SK-N-MC (cell line): Measurements from ENCODE around the gene TSHZ2.

Experiments used
- DNase-seq: peaks from one replicate; pipeline ENCODE4 v3.0.0-alpha.2; 2011; ENCODE audit warnings: low read depth, low spot score
- H3K27ac ChIP-seq: fragments of 200-600 bp; sonication (generic); 2 replicates; pipeline ENCODE4 v1.5.1; 2016; ENCODE audit warnings: mixed run types
- H3K36me3 ChIP-seq: fragments of 200-600 bp; sonication (generic); 2 replicates; pipeline ENCODE4 v1.6.1; 2017; ENCODE audit warnings: antibody characterized with exemption, low read length, mixed read lengths; ENCODE audit not compliant: insufficient read depth
- H3K4me3 ChIP-seq: fragments of 200-600 bp; sonication (generic); 2 replicates; pipeline ENCODE4 v1.5.1; 2016
- H3K9ac ChIP-seq: fragments of 200-600 bp; sonication (generic); 2 replicates; pipeline ENCODE4 v1.8.0; 2017; ENCODE audit warnings: mixed run types, mixed read lengths; ENCODE audit not compliant: insufficient read length
- H3K9me3 ChIP-seq: fragments of 200-600 bp; sonication (generic); 2 replicates; pipeline ENCODE4 v1.6.1; 2017; ENCODE audit warnings: low read depth, mild to moderate bottlenecking, antibody characterized with exemption, low read length, moderate library complexity, mixed read lengths
- EZH2 ChIP-seq: fragments of 200-600 bp; sonication (generic); IDR thresholded peaks from one replicate; pipeline ENCODE4 v1.6.1; 2017; ENCODE audit warnings: antibody characterized with exemption
- FOXP2 ChIP-seq: optimal IDR thresholded peaks from 2 replicates; pipeline ENCODE3; 2011; ENCODE audit warnings: mild to moderate bottlenecking, moderate library complexity; ENCODE audit not compliant: insufficient read depth; ENCODE audit errors: extremely low read length, control extremely low read depth
- POLR2AphosphoS5 ChIP-seq: IDR thresholded peaks from 2 replicates; pipeline ENCODE4 v1.6.1; 2012; ENCODE audit warnings: mild to moderate bottlenecking, low read depth, low read length, borderline replicate concordance

TSHZ2 gene

GRCh38 chr20:53208110-53208832, 236.1 kb downstream of the TSHZ2 start:
- Histone ChIP-seq H3K9me3 (no peaks in the 10 kb centered on the region), H3K36me3 (no peaks in the 10 kb centered on the region), H3K27ac (no peak overlapping the region), H3K4me3 (no peak overlapping the region), H3K9ac (no peak overlapping the region)
- no peak for DNase-seq
- no peak for TF ChIP-seq EZH2
- no peak for TF ChIP-seq POLR2AphosphoS5
- no peak for TF ChIP-seq FOXP2

- Histone ChIP-seq H3K9me3 (no peaks in the 10 kb centered on the region), H3K4me3 (no peak overlapping the region), H3K9ac (no peak overlapping the region), H3K36me3 (no peaks in the 10 kb centered on the region), H3K27ac (no peak overlapping the region)
- TF ChIP-seq EZH2 (no peak), FOXP2 (no peak), POLR2AphosphoS5 (no peak)
- no peak for DNase-seq
These were observed 237.9 kb downstream of the TSHZ2 start for GRCh38 chr20:53210041-53210440.

- TF ChIP-seq FOXP2 (no peak), POLR2AphosphoS5 (no peak), EZH2 (no peak)
- Histone ChIP-seq H3K4me3 (no peak overlapping the region), H3K27ac (no peak overlapping the region), H3K36me3 (no peaks in the 10 kb centered on the region), H3K9me3 (no peaks in the 10 kb centered on the region), H3K9ac (no peak overlapping the region)
- no peak for DNase-seq
These were observed 238.8 kb downstream of the TSHZ2 start for GRCh38 chr20:53210931-53211330.

GRCh38 chr20:53212018-53212417, 239.9 kb downstream of the TSHZ2 start:
- DNase-seq = no peak
- H3K9me3 ChIP-seq = no peaks in the 10 kb centered on the region
- no peak overlapping the region for H3K4me3 ChIP-seq
- H3K9ac ChIP-seq = no peak overlapping the region
- TF ChIP-seq FOXP2 (no peak), POLR2AphosphoS5 (no peak), EZH2 (no peak)
- no peaks in the 10 kb centered on the region for H3K36me3 ChIP-seq
- no peak overlapping the region for H3K27ac ChIP-seq

- TF ChIP-seq POLR2AphosphoS5 (no peak), EZH2 (no peak), FOXP2 (no peak)
- Histone ChIP-seq H3K9ac (no peak overlapping the region), H3K36me3 (no peaks in the 10 kb centered on the region), H3K4me3 (no peak overlapping the region), H3K27ac (no peak overlapping the region), H3K9me3 (no peaks in the 10 kb centered on the region)
- DNase-seq = no peak
These were observed 242.2 kb downstream of the TSHZ2 start for GRCh38 chr20:53214392-53214791.

GRCh38 chr20:53215166-53215565, 243.0 kb downstream of the TSHZ2 start:
- H3K27ac ChIP-seq = no peak overlapping the region
- no peaks in the 10 kb centered on the region for H3K9me3 ChIP-seq
- H3K36me3 ChIP-seq = no peaks in the 10 kb centered on the region
- no peak for TF ChIP-seq EZH2
- no peak overlapping the region for H3K4me3 ChIP-seq
- DNase-seq = no peak
- no peak overlapping the region for H3K9ac ChIP-seq

- Histone ChIP-seq H3K9me3 (no peaks in the 10 kb centered on the region), H3K4me3 (no peak overlapping the region)
- no peak for DNase-seq
These were observed 244.3 kb downstream of the TSHZ2 start for GRCh38 chr20:53216478-53216855.

GRCh38 chr20:53216856-53217576, 244.9 kb downstream of the TSHZ2 start:
- H3K9ac ChIP-seq = no peak overlapping the region
- H3K4me3 ChIP-seq = no peak overlapping the region
- H3K36me3 ChIP-seq = no peaks in the 10 kb centered on the region
- no peak for TF ChIP-seq FOXP2
- TF ChIP-seq POLR2AphosphoS5 = no peak
- no peaks in the 10 kb centered on the region for H3K9me3 ChIP-seq
- DNase-seq = no peak
- no peak overlapping the region for H3K27ac ChIP-seq

More at GRCh38 chr20:53216478-53216855, 244.3 kb downstream of the TSHZ2 start:
- no peak for TF ChIP-seq EZH2
- TF ChIP-seq FOXP2 = no peak
- TF ChIP-seq POLR2AphosphoS5 = no peak
- Histone ChIP-seq H3K36me3 (no peaks in the 10 kb centered on the region), H3K9ac (no peak overlapping the region), H3K27ac (no peak overlapping the region)
